HepG2 (cell line): ENCODE data around the gene ABHD6. TPM values are rescaled to one million over a fixed set of nuclear protein-coding genes. Genes with fewer than 3 reads are reported as not detected.
A peak's percentile ranks its signal among the peaks of the same experiment; 100 is the strongest.

Experiments
- EEA1 ChIP-seq: sonication (generic); formaldehyde crosslinking; IDR thresholded peaks from 2 replicates; pipeline ENCODE4 v1.5.1; 2020; ENCODE audit warnings: mild to moderate bottlenecking, missing genetic modification reagents, borderline replicate concordance
- FOXK2 ChIP-seq: fragments of 450-650 bp; IDR thresholded peaks from 2 replicates; pipeline ENCODE4 v1.6.1; 2016
- MBNL3 ChIP-seq: fragments of 250-450 bp; sonication (Bioruptor Pico); conservative IDR thresholded peaks from 2 replicates; pipeline ENCODE4 v1.8.0; 2022; ENCODE audit warnings: mild to moderate bottlenecking, inconsistent platforms
- SALL1 ChIP-seq: sonication (generic); formaldehyde crosslinking; IDR thresholded peaks from 2 replicates; pipeline ENCODE4 v1.8.0; 2022; ENCODE audit warnings: mild to moderate bottlenecking, missing genetic modification reagents
- SNAPC2 ChIP-seq: sonication (generic); formaldehyde crosslinking; IDR thresholded peaks from 2 replicates; pipeline ENCODE4 v1.8.1; 2022; ENCODE audit warnings: mild to moderate bottlenecking, missing genetic modification reagents
- TAF1 ChIP-seq: sonication (generic); formaldehyde crosslinking; IDR thresholded peaks from 2 replicates; pipeline ENCODE4 v1.4.0; 2020; ENCODE audit warnings: missing genetic modification reagents
- XBP1 ChIP-seq: sonication (generic); formaldehyde crosslinking; IDR thresholded peaks from 2 replicates; pipeline ENCODE4 v1.5.0; 2020; ENCODE audit warnings: missing genetic modification reagents
- ZFY ChIP-seq: sonication (generic); formaldehyde crosslinking; IDR thresholded peaks from 2 replicates; pipeline ENCODE4 v1.4.0; 2020; ENCODE audit warnings: missing genetic modification reagents
- ZNF562 ChIP-seq: sonication (generic); formaldehyde crosslinking; IDR thresholded peaks from 2 replicates; pipeline ENCODE4 v1.8.0; 2022; ENCODE audit warnings: missing genetic modification reagents, borderline replicate concordance
- ZNF749 ChIP-seq: sonication (generic); formaldehyde crosslinking; IDR thresholded peaks from 2 replicates; pipeline ENCODE4 v1.8.0; 2022; ENCODE audit warnings: mild to moderate bottlenecking, missing genetic modification reagents, moderate library complexity, borderline replicate concordance
- ZNF776 ChIP-seq: sonication (generic); formaldehyde crosslinking; IDR thresholded peaks from 2 replicates; pipeline ENCODE4 v1.4.0; 2020; ENCODE audit warnings: mild to moderate bottlenecking, missing genetic modification reagents
- polyA plus RNA-seq, 8 experiments: library from polyadenylated mRNA; depleted of rRNA in 3 of 8; stranded (reverse) in 7 of 8; unstranded in 1 of 8; fragments of >200 nt; fragmentation: Illumina TruSeq in 4 of 8; extraction: Trizol in 4 of 8; gene quantifications; 2 replicates each; pipeline versions ENCODE4 v1.2.1 to v1.2.3, GENCODE V29; 2011 to 2016; ENCODE audit warnings: low read depth in 4 of 8, missing spikeins in 1 of 8, mixed read lengths in 1 of 8; ENCODE audit not compliant: insufficient read depth in 1 of 8
- total RNA-seq, 5 experiments: library from RNA; depleted of rRNA; stranded (reverse); fragments of >200 nt; fragmentation: Illumina TruSeq; extraction: Trizol; gene quantifications; 2 replicates each; pipeline ENCODE4 v1.2.3, GENCODE V29; 2016; ENCODE audit warnings: low read depth in 1 of 5
- TF ChIP-seq, protein P1 (sequence below), 2 experiments: sonication (generic) in 1 of 2; formaldehyde crosslinking in 1 of 2; IDR thresholded peaks; 2 replicates each; pipeline versions ENCODE4 v1.4.0 to v1.6.1; 2016 to 2020; ENCODE audit warnings: borderline replicate concordance in 1 of 2, low read depth in 1 of 2, mild to moderate bottlenecking in 1 of 2, missing genetic modification reagents in 1 of 2
- TF ChIP-seq, protein P2 (sequence below): sonication (generic); formaldehyde crosslinking; IDR thresholded peaks from 2 replicates; pipeline ENCODE4 v1.4.0; 2020; ENCODE audit warnings: missing genetic modification reagents
- TF ChIP-seq, protein P3 (sequence below): sonication (generic); formaldehyde crosslinking; IDR thresholded peaks from 2 replicates; pipeline ENCODE4 v1.4.0; 2020; ENCODE audit warnings: missing genetic modification reagents, borderline replicate concordance
- TF ChIP-seq, protein P4 (sequence below): sonication (generic); formaldehyde crosslinking; IDR thresholded peaks from 2 replicates; pipeline ENCODE4 v1.5.0; 2020; ENCODE audit warnings: mild to moderate bottlenecking, missing genetic modification reagents
- TF ChIP-seq, protein P5 (sequence below), 2 experiments: fragments of 450-650 bp in 1 of 2; sonication (generic) in 1 of 2; formaldehyde crosslinking; IDR thresholded peaks; 2 replicates each; pipeline versions ENCODE4 v1.5.0 to v1.8.0; 2020 to 2022; ENCODE audit warnings: mild to moderate bottlenecking in 1 of 2, missing genetic modification reagents in 1 of 2

Gene ABHD6
- total and polyA plus RNA-seq, 2 of the 13 experiments (the other 11 are each of a cell fraction or from before 2014, with no cell fraction given), result 9.0 to 17.2 TPM

DNA sequence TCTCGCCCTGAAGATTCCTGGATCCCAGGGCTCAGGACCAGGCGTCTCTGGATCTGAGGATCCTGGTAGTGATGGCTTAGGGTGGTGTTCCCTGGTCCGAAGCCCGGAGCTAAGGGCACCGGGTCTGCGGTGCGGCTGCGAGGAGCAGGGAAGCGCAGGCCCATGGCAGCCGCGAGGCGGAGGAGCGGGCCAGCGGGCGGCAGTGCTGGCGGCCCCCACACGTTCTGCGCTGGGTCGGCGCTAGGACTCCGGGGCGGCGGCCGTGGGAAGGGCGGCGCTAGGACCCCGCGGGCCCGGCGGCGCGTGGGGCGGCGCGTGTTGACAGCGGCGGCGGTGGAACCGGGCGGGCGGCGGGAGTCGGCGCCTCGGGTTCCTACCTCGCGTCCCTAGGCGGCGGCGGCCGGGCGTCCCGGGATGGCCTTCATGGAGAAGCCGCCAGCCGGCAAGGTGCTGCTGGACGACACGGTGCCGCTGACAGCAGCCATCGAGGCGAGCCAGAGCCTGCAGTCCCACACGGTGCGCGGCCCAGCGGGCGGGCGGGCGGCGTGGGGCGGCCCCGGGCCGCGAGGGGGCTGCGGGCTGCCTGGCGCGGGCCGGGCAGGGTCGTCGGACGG is 95.1 kb downstream of the ABHD6 start, which contains the start of gene PXK (continued):
- TF ChIP-seq ZFY (CRISPR knock-in tag) (peak; percentile 76), FOXK2 (no peak), EEA1 (CRISPR knock-in tag) (0 out of 2 replicates have a peak, but pooled peaks have one; percentile 56), SNAPC2 (CRISPR knock-in tag) (no peak), ZNF562 (CRISPR knock-in tag) (no peak), XBP1 (CRISPR knock-in tag) (no peak), SALL1 (peak; percentile 81), TAF1 (CRISPR knock-in tag) (peak; percentile 34; the same call in 1 of the 2 replicates), ZNF749 (CRISPR knock-in tag) (0 out of 2 replicates have a peak, but pooled peaks have one; percentile 53), MBNL3 (CRISPR knock-in tag) (no peak), ZNF776 (CRISPR knock-in tag) (peak; percentile 53; the same call in 1 of the 2 replicates)
- TF ChIP-seq, protein P1, sequence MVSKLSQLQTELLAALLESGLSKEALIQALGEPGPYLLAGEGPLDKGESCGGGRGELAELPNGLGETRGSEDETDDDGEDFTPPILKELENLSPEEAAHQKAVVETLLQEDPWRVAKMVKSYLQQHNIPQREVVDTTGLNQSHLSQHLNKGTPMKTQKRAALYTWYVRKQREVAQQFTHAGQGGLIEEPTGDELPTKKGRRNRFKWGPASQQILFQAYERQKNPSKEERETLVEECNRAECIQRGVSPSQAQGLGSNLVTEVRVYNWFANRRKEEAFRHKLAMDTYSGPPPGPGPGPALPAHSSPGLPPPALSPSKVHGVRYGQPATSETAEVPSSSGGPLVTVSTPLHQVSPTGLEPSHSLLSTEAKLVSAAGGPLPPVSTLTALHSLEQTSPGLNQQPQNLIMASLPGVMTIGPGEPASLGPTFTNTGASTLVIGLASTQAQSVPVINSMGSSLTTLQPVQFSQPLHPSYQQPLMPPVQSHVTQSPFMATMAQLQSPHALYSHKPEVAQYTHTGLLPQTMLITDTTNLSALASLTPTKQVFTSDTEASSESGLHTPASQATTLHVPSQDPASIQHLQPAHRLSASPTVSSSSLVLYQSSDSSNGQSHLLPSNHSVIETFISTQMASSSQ (IDR thresholded peaks at IDR 0.05; ENCODE audit: low read depth), result no peak
- TF ChIP-seq, protein P1 (CRISPR knock-in tag; IDR thresholded peaks at IDR 0.05; ENCODE audit: borderline replicate concordance), result 0 out of 2 replicates have a peak, but pooled peaks have one; percentile 29
- TF ChIP-seq, protein P2, sequence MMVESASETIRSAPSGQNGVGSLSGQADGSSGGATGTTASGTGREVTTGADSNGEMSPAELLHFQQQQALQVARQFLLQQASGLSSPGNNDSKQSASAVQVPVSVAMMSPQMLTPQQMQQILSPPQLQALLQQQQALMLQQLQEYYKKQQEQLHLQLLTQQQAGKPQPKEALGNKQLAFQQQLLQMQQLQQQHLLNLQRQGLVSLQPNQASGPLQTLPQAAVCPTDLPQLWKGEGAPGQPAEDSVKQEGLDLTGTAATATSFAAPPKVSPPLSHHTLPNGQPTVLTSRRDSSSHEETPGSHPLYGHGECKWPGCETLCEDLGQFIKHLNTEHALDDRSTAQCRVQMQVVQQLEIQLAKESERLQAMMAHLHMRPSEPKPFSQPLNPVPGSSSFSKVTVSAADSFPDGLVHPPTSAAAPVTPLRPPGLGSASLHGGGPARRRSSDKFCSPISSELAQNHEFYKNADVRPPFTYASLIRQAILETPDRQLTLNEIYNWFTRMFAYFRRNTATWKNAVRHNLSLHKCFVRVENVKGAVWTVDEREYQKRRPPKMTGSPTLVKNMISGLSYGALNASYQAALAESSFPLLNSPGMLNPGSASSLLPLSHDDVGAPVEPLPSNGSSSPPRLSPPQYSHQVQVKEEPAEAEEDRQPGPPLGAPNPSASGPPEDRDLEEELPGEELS (CRISPR knock-in tag), result peak; percentile 20; the same call in 1 of the 2 replicates
- TF ChIP-seq, protein P3, sequence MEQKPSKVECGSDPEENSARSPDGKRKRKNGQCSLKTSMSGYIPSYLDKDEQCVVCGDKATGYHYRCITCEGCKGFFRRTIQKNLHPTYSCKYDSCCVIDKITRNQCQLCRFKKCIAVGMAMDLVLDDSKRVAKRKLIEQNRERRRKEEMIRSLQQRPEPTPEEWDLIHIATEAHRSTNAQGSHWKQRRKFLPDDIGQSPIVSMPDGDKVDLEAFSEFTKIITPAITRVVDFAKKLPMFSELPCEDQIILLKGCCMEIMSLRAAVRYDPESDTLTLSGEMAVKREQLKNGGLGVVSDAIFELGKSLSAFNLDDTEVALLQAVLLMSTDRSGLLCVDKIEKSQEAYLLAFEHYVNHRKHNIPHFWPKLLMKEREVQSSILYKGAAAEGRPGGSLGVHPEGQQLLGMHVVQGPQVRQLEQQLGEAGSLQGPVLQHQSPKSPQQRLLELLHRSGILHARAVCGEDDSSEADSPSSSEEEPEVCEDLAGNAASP, result peak; percentile 55; the same call in 1 of the 2 replicates
- TF ChIP-seq, protein P4, sequence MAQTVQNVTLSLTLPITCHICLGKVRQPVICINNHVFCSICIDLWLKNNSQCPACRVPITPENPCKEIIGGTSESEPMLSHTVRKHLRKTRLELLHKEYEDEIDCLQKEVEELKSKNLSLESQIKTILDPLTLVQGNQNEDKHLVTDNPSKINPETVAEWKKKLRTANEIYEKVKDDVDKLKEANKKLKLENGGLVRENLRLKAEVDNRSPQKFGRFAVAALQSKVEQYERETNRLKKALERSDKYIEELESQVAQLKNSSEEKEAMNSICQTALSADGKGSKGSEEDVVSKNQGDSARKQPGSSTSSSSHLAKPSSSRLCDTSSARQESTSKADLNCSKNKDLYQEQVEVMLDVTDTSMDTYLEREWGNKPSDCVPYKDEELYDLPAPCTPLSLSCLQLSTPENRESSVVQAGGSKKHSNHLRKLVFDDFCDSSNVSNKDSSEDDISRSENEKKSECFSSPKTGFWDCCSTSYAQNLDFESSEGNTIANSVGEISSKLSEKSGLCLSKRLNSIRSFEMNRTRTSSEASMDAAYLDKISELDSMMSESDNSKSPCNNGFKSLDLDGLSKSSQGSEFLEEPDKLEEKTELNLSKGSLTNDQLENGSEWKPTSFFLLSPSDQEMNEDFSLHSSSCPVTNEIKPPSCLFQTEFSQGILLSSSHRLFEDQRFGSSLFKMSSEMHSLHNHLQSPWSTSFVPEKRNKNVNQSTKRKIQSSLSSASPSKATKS (CRISPR knock-in tag), result no peak
- TF ChIP-seq, protein P5, sequence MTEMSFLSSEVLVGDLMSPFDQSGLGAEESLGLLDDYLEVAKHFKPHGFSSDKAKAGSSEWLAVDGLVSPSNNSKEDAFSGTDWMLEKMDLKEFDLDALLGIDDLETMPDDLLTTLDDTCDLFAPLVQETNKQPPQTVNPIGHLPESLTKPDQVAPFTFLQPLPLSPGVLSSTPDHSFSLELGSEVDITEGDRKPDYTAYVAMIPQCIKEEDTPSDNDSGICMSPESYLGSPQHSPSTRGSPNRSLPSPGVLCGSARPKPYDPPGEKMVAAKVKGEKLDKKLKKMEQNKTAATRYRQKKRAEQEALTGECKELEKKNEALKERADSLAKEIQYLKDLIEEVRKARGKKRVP (CRISPR knock-in tag; IDR thresholded peaks at IDR 0.05), result peak in 1 of 2 experiments; percentile 18; a peak in 1 of 4 replicates
